Measurements from ENCODE around the gene SEMA4D.

DNA sequence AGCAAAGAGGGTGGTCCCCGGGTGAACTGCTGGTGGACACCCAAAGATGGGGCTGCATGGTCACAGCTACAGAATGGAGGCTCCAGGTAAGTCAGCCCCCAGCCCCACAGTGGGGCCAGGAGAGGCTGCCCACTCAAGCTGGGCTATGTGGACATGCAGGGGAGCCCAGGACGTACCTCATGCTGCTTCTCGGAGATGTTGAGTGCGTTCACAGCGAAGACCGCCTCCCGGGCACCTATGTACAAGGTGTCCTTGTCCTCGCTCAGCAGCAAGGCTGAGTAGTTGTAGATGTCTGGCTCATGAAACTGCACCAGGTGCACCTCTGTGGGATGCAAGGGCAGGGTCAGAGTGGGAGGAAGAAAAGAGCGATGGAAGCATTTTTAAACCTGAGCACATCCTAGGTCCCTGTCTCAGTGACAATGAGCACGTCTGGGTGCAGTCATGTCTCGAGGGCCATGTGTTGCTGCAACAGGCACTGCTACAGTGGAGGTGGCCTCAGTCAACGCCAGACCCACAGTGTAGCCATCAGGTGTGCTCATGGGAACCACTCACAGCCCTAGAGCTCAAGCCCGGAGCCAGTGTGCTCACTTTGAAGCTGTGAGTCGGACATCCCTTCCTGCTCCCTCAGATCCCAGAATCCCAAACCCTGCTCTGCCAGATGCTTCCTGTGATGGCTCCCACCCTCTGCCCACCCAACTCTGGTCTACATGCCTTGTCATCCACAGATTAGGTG is 95.1 kb downstream of the SEMA4D start:
- TF ChIP-seq YY1 (IDR thresholded peaks at IDR 0.05; ENCODE audit: low read depth) (no peak), TCF12 (IDR thresholded peaks at IDR 0.05; ENCODE audit: low read depth) (no peak), TEAD4 (IDR thresholded peaks at IDR 0.05) (no peak), NFIC (IDR thresholded peaks at IDR 0.05) (no peak), EP300 (IDR thresholded peaks at IDR 0.05; ENCODE audit: borderline replicate concordance) (no peak), TAF1 (IDR thresholded peaks at IDR 0.05; ENCODE audit: low read depth) (no peak), RAD21 (IDR thresholded peaks at IDR 0.05; ENCODE audit: low read depth) (no peak), CEBPB (IDR thresholded peaks at IDR 0.05) (no peak), REST (IDR thresholded peaks at IDR 0.05; ENCODE audit: low read depth) (no peak)

Data from Ishikawa (cell line).